ENCODE measurements around the gene NECTIN2. TPM values are rescaled to one million over a fixed set of nuclear protein-coding genes. Genes with fewer than 3 reads are reported as not detected.
"Not testable (repeated sequence)": the region's sequence is repeated elsewhere in the genome, so short reads cannot be mapped to it uniquely, and the experiment has no call there.

NECTIN2 gene
- total and polyA plus RNA-seq, 2 donors (not counting 1 experiment from before 2014, with no cell fraction given) = 0.15 to 0.32 TPM

- CTCF ChIA-PET, H3K4me1 Mint-ChIP-seq, POLR2A ChIA-PET: not testable (repeated sequence)
These were observed 11.7 kb upstream of the NECTIN2 start for GRCh38 chr19:44834399-44834798.

GRCh38 chr19:44839276-44839675 lies 6.8 kb upstream of the NECTIN2 start:
- H3K36me3 ChIP-seq (replicated peaks in 1 of 2; ENCODE audit: control extremely low read depth in 1 of 2, control insufficient read depth in 1 of 2, extremely low read depth in 1 of 2, insufficient read depth in 2 of 2, low read length in 1 of 2) = no peaks in the 10 kb centered on the region
- ATAC-seq (ENCODE audit: low read depth) (no peak), DNase-seq (no peak)
- H3K4me3 ChIP-seq (ENCODE audit: control extremely low read depth in 1 of 5, extremely low read depth in 1 of 5, insufficient read depth in 1 of 5, low read depth in 2 of 5, low read length in 4 of 5) = no peak overlapping the region
- Mint-ChIP-seq H3K27ac (no peak overlapping the region), H3K27me3 (peaks cover 6% of the 10 kb centered on the region), H3K9me3 (ENCODE audit: insufficient read depth) (no peaks in the 10 kb centered on the region), H3K4me3 (no peak overlapping the region), H3K4me1 (no peaks in the 10 kb centered on the region)
- no peaks in the 10 kb centered on the region for H3K27me3 ChIP-seq (replicated peaks in 1 of 4; ENCODE audit: control extremely low read depth in 1 of 4, control insufficient read depth in 3 of 4, insufficient read depth in 4 of 4, low read length in 3 of 4)
- ChIA-PET CTCF (no interaction called here), POLR2A (no interaction called here)
- no peaks in the 10 kb centered on the region for H4K20me1 ChIP-seq (ENCODE audit: control insufficient read depth, insufficient read depth, low read length, poor library complexity, severe bottlenecking)
- H3K27ac ChIP-seq (ENCODE audit: low read length in 2 of 2) = no peak overlapping the region
- H3K4me2 ChIP-seq (replicated peaks; ENCODE audit: low read depth, low read length, poor library complexity, severe bottlenecking) = no peak overlapping the region
- TF ChIP-seq CTCF (IDR thresholded peaks at IDR 0.05) = no peak
- no peak for TF ChIP-seq EZH2 (IDR thresholded peaks at IDR 0.05; ENCODE audit: borderline replicate concordance, insufficient read depth, low read depth, low read length, poor library complexity, severe bottlenecking)
- H3K9ac ChIP-seq (ENCODE audit: low read length) = no peak overlapping the region
- WGBS (ENCODE audit: insufficient coverage) = 100% methylated on average over 2 of the region's 2 CpGs
- no peaks in the 10 kb centered on the region for H3K9me3 ChIP-seq (ENCODE audit: control extremely low read depth in 1 of 3, control insufficient read depth in 2 of 3, insufficient read depth in 1 of 3, low read length in 2 of 3)
- intact Hi-C loops (cut with micrococcal nuclease) = no loop called here
- H2AFZ ChIP-seq (ENCODE audit: insufficient read depth, low read depth, low read length, poor library complexity, severe bottlenecking) = no peak overlapping the region
- no peaks in the 10 kb centered on the region for H3K4me1 ChIP-seq (ENCODE audit: control insufficient read depth in 2 of 2, insufficient read depth in 2 of 2, low read length in 2 of 2)
- H3K79me2 ChIP-seq (ENCODE audit: control insufficient read depth, insufficient read depth, low read length) = no peaks in the 10 kb centered on the region

More at GRCh38 chr19:44834399-44834798, 11.7 kb upstream of the NECTIN2 start:
- peaks cover 14% of the 10 kb centered on the region for H3K27me3 Mint-ChIP-seq
- H2AFZ ChIP-seq (ENCODE audit: insufficient read depth, low read depth, low read length, poor library complexity, severe bottlenecking); DNase-seq; H3K27me3 ChIP-seq (replicated peaks in 1 of 4; ENCODE audit: control extremely low read depth in 1 of 4, control insufficient read depth in 3 of 4, insufficient read depth in 4 of 4, low read length in 3 of 4); H3K9me3 Mint-ChIP-seq (ENCODE audit: insufficient read depth); H3K36me3 ChIP-seq (replicated peaks in 1 of 2; ENCODE audit: control extremely low read depth in 1 of 2, control insufficient read depth in 1 of 2, extremely low read depth in 1 of 2, insufficient read depth in 2 of 2, low read length in 1 of 2); H3K4me2 ChIP-seq (replicated peaks; ENCODE audit: low read depth, low read length, poor library complexity, severe bottlenecking); H3K27ac Mint-ChIP-seq; ATAC-seq (ENCODE audit: low read depth); H3K9ac ChIP-seq (ENCODE audit: low read length); H4K20me1 ChIP-seq (ENCODE audit: control insufficient read depth, insufficient read depth, low read length, poor library complexity, severe bottlenecking); H3K4me3 Mint-ChIP-seq; H3K4me1 ChIP-seq (ENCODE audit: control insufficient read depth in 2 of 2, insufficient read depth in 2 of 2, low read length in 2 of 2); H3K79me2 ChIP-seq (ENCODE audit: control insufficient read depth, insufficient read depth, low read length); intact Hi-C loops (cut with micrococcal nuclease); H3K9me3 ChIP-seq (ENCODE audit: control extremely low read depth in 1 of 3, control insufficient read depth in 2 of 3, insufficient read depth in 1 of 3, low read length in 2 of 3); H3K27ac ChIP-seq (ENCODE audit: low read length in 2 of 2); H3K4me3 ChIP-seq (ENCODE audit: control extremely low read depth in 1 of 5, extremely low read depth in 1 of 5, insufficient read depth in 1 of 5, low read depth in 2 of 5, low read length in 4 of 5): not testable (repeated sequence)
- WGBS (ENCODE audit: insufficient coverage) = 89% methylated on average over 4 of the region's 8 CpGs

All from B cell (primary cell).